LNCaP clone FGC (cell line): ENCODE measurements around the gene FCRLB.
A peak's percentile ranks its signal among the peaks of the same experiment; 100 is the strongest.
"Not testable (repeated sequence)": the region's sequence is repeated elsewhere in the genome, so short reads cannot be mapped to it uniquely, and the experiment has no call there.

ENCODE experiments used
- DNase-seq: peaks from one replicate; pipeline ENCODE4 v3.0.0-alpha.2; 2011; ENCODE audit warnings: low read depth
- H3K4me3 ChIP-seq: 2 replicates; pipeline ENCODE4 v1.5.1; 2011; ENCODE audit warnings: mild to moderate bottlenecking, low read depth, low read length, control low read depth
- CTCF ChIP-seq: IDR thresholded peaks from 2 replicates; pipeline ENCODE4 v1.5.1; 2012; ENCODE audit warnings: mild to moderate bottlenecking; ENCODE audit not compliant: control insufficient read depth, insufficient read depth; ENCODE audit errors: extremely low read depth

Gene FCRLB

GRCh38 chr1:161720422-161720821 is 922 bp upstream of the FCRLB start:
- no peak for DNase-seq
- no peak for TF ChIP-seq CTCF
- no peak overlapping the region for H3K4me3 ChIP-seq

- TF ChIP-seq CTCF = no peak
- H3K4me3 ChIP-seq = no peak overlapping the region
These were observed 497 bp downstream of the FCRLB start for GRCh38 chr1:161721738-161722343.

GRCh38 chr1:161722406-161722805 is 1.1 kb downstream of the FCRLB start:
- TF ChIP-seq CTCF = no peak
- no peak for DNase-seq
- H3K4me3 ChIP-seq = no peak overlapping the region

More at GRCh38 chr1:161721738-161722343, 497 bp downstream of the FCRLB start:
- DNase-seq = no peak

- DNase-seq = peak; percentile 83
- no peak for TF ChIP-seq CTCF
- H3K4me3 ChIP-seq = no peak overlapping the region
These were observed 2.3 kb downstream of the FCRLB start for GRCh38 chr1:161723459-161724141.

GRCh38 chr1:161725258-161725907 is 4.0 kb downstream of the FCRLB start:
- not testable (repeated sequence) for H3K4me3 ChIP-seq, DNase-seq

DNA sequence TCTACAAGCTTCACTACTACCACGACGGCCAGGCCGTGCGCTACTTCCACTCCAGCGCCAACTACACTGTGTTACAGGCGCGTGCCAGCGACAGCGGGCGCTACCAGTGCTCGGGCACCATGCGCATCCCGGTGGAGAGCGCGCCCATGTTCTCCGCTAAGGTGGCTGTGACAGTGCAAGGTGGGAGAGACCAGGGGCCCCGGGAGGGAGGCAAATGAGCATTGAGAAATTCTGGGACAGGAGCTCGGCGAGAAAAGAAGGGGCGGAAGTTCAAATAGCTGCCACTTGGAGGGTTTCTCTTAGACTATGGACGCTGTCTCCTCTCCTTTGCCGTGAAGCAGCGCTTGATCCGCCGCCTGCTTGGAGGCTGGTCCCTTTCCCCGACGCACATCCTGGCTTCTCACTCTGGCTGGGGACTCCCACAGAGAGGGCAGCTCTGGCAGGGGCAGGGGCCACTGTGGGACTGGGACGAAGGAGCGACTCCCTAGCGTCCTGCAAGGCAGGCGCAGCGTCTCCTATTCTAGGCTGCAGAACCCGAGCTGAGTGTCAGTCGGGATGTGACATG is 4.6 kb downstream of the FCRLB start:
- TF ChIP-seq CTCF = no peak
- no peak for DNase-seq

More for the DNA sequence above, 4.6 kb downstream of the FCRLB start:
- peak overlapping the region; percentile 64 for H3K4me3 ChIP-seq
